GM23338 (cell line): ENCODE results near the gene CHST15. TPM values are rescaled to one million over a fixed set of nuclear protein-coding genes. Genes with fewer than 3 reads are reported as not detected.

Experiments used
- ATAC-seq: fragments of 200-7000 bp; cut with Tn5 transposase; 3 replicates; pipeline ENCODE4 v1.9.1; 2020
- DNase-seq: peaks from one replicate; pipeline ENCODE4 v3.0.0-alpha.2; 2015; ENCODE audit warnings: low spot score
- H2AFZ ChIP-seq: fragments of 200-600 bp; sonication (generic); 2 replicates; pipeline ENCODE4 v1.8.0; 2016; ENCODE audit warnings: antibody characterized with exemption, mild to moderate bottlenecking, moderate library complexity
- H3F3A ChIP-seq: fragments of 200-600 bp; sonication (generic); replicated peaks from 2 replicates; pipeline ENCODE4 v1.8.0; 2017; ENCODE audit warnings: antibody characterized with exemption, mixed run types, low read depth
- H3K27ac ChIP-seq: fragments of 200-600 bp; sonication (generic); 2 replicates; pipeline ENCODE4 v1.6.1; 2016; ENCODE audit warnings: low read depth
- H3K27me3 ChIP-seq: fragments of 200-600 bp; sonication (generic); 2 replicates; pipeline ENCODE4 v1.8.0; 2016; ENCODE audit warnings: mild to moderate bottlenecking, mixed run types, moderate library complexity; ENCODE audit not compliant: insufficient read depth
- H3K36me3 ChIP-seq: fragments of 200-600 bp; sonication (generic); 2 replicates; pipeline ENCODE4 v1.8.0; 2016; ENCODE audit warnings: mild to moderate bottlenecking; ENCODE audit not compliant: insufficient read depth
- H3K4me1 ChIP-seq: fragments of 200-600 bp; sonication (generic); 2 replicates; pipeline ENCODE4 v1.8.0; 2016; ENCODE audit warnings: mild to moderate bottlenecking, moderate library complexity; ENCODE audit not compliant: insufficient read depth
- H3K4me2 ChIP-seq: fragments of 200-600 bp; sonication (generic); 2 replicates; pipeline ENCODE4 v1.7.1; 2017; ENCODE audit warnings: mixed run types
- H3K4me3 ChIP-seq: fragments of 200-600 bp; sonication (generic); 2 replicates; pipeline ENCODE4 v1.6.1; 2016; ENCODE audit warnings: mixed run types
- H3K79me2 ChIP-seq: fragments of 200-600 bp; sonication (generic); replicated peaks from 2 replicates; pipeline ENCODE4 v1.8.0; 2017; ENCODE audit warnings: mild to moderate bottlenecking; ENCODE audit not compliant: insufficient read depth
- H3K9me2 ChIP-seq: fragments of 200-600 bp; sonication (generic); 2 replicates; pipeline ENCODE4 v1.8.0; 2017; ENCODE audit not compliant: insufficient read depth
- H4K20me1 ChIP-seq: fragments of 200-600 bp; sonication (generic); replicated peaks from 2 replicates; pipeline ENCODE4 v1.8.0; 2017; ENCODE audit warnings: mild to moderate bottlenecking; ENCODE audit not compliant: insufficient read depth
- H3K27ac Mint-ChIP-seq: 2 replicates; pipeline ENCODE4 v1.8.0; 2020; ENCODE audit warnings: inconsistent platforms, mild to moderate bottlenecking, moderate library complexity, mixed read lengths
- H3K27me3 Mint-ChIP-seq: 3 replicates; pipeline ENCODE4 v1.8.0; 2022; ENCODE audit warnings: low read depth, mild to moderate bottlenecking, moderate library complexity, mixed read lengths, inconsistent platforms; ENCODE audit not compliant: insufficient read depth, poor library complexity
- H3K36me3 Mint-ChIP-seq: 3 replicates; pipeline ENCODE4 v1.8.0; 2021; ENCODE audit warnings: low read depth, mild to moderate bottlenecking, inconsistent platforms, moderate library complexity, mixed read lengths
- H3K4me1 Mint-ChIP-seq: 3 replicates; pipeline ENCODE4 v1.8.0; 2020; ENCODE audit warnings: mild to moderate bottlenecking, inconsistent platforms, mixed read lengths
- H3K4me3 Mint-ChIP-seq: 3 replicates; pipeline ENCODE4 v1.8.0; 2021; ENCODE audit warnings: moderate library complexity, mild to moderate bottlenecking, inconsistent platforms, mixed read lengths
- H3K9me3 Mint-ChIP-seq: 3 replicates; pipeline ENCODE4 v1.8.0; 2020; ENCODE audit warnings: moderate library complexity, mild to moderate bottlenecking, inconsistent platforms, mixed read lengths
- CREB1 ChIP-seq: fragments of 250-450 bp; sonication (Bioruptor Pico); IDR thresholded peaks from 2 replicates; pipeline ENCODE4 v1.5.0; 2020; ENCODE audit warnings: low read depth, mild to moderate bottlenecking, moderate library complexity
- CTCF ChIP-seq, 2 experiments: fragments of 200-600 bp in 1 of 2; sonication (generic) in 1 of 2; conservative IDR thresholded peaks; 2 replicates each; pipeline versions ENCODE4 v1.5.1 to v1.6.1; 2016 to 2017; ENCODE audit warnings: antibody characterized with exemption in 2 of 2, low read depth in 2 of 2, mild to moderate bottlenecking in 2 of 2, moderate library complexity in 1 of 2
- ETS1 ChIP-seq: IDR thresholded peaks from 2 replicates; pipeline ENCODE4 v1.6.1; 2016; ENCODE audit warnings: antibody characterized with exemption
- EZH2 ChIP-seq: fragments of 200-600 bp; sonication (generic); IDR thresholded peaks from one replicate; pipeline ENCODE4 v1.8.0; 2017; ENCODE audit warnings: antibody characterized with exemption, mild to moderate bottlenecking, low read depth; ENCODE audit not compliant: unreplicated experiment
- JUNB ChIP-seq: IDR thresholded peaks from one replicate; pipeline ENCODE4 v1.6.1; 2016; ENCODE audit warnings: antibody characterized with exemption; ENCODE audit not compliant: unreplicated experiment
- POLR2AphosphoS5 ChIP-seq: IDR thresholded peaks from 2 replicates; pipeline ENCODE4 v1.6.1; 2016; ENCODE audit warnings: antibody characterized with exemption, low read depth
- REST ChIP-seq: IDR thresholded peaks from one replicate; pipeline ENCODE4 v1.6.1; 2018; ENCODE audit warnings: antibody characterized with exemption; ENCODE audit not compliant: unreplicated experiment
- STAT1 ChIP-seq: IDR thresholded peaks from one replicate; pipeline ENCODE4 v1.6.1; 2016; ENCODE audit warnings: antibody characterized with exemption; ENCODE audit not compliant: unreplicated experiment
- ZNF114 ChIP-seq: fragments of 250-450 bp; sonication (Bioruptor Pico); IDR thresholded peaks from 2 replicates; pipeline ENCODE4 v1.5.0; 2020; ENCODE audit warnings: mild to moderate bottlenecking, moderate library complexity
- ZNF331 ChIP-seq: fragments of 250-450 bp; sonication (Bioruptor Pico); IDR thresholded peaks from 2 replicates; pipeline ENCODE4 v1.5.0; 2020; ENCODE audit warnings: low read depth, mild to moderate bottlenecking, moderate library complexity
- polyA plus RNA-seq: library from polyadenylated mRNA; unstranded; fragments of >200 nt; fragmentation: Nextera tagmentation; extraction: Ambion mirVana; gene quantifications from 2 replicates; pipeline ENCODE4 v1.2.1, GENCODE V29; 2016
- total RNA-seq: library from RNA; depleted of rRNA; stranded (reverse); fragments of >200 nt; shearing (Covaris generic); gene quantifications from 2 replicates; pipeline ENCODE4 v1.2.3, GENCODE V29; 2014

The CHST15 gene
- total and polyA plus RNA-seq, 2 experiments from 2014 or later: 2.6 to 11.2 TPM

- TF ChIP-seq ETS1 (no peak), POLR2AphosphoS5 (no peak), EZH2 (no peak), JUNB (no peak), ZNF114 (CRISPR knock-in tag) (no peak), ZNF331 (CRISPR knock-in tag) (no peak), REST (no peak), CREB1 (CRISPR knock-in tag) (no peak), CTCF (conservative IDR thresholded peaks at IDR 0.05; ENCODE audit: low read depth in 2 of 2) (no peak)
These were observed 43.1 kb downstream of the CHST15 start (continued) for GRCh38 chr10:124050021-124051015.

GRCh38 chr10:124049484-124049883 lies 43.9 kb downstream of the CHST15 start:
- Histone ChIP-seq H4K20me1 (no peaks in the 10 kb centered on the region), H3K27ac (no peak overlapping the region), H3K36me3 (no peaks in the 10 kb centered on the region), H3K9me2 (no peaks in the 10 kb centered on the region; the same call in 1 of the 2 replicates), H2AFZ (no peak overlapping the region), H3K4me2 (no peak overlapping the region), H3F3A (no peaks in the 10 kb centered on the region), H3K79me2 (peaks cover 7% of the 10 kb centered on the region; the same call in 1 of the 2 replicates), H3K27me3 (no peaks in the 10 kb centered on the region), H3K4me3 (no peak overlapping the region), H3K4me1 (peaks cover 27% of the 10 kb centered on the region)
- H3K9me3 Mint-ChIP-seq: peaks cover 2% of the 10 kb centered on the region; the same call in 2 of the 3 replicates
- peaks cover 40% of the 10 kb centered on the region for H3K4me1 Mint-ChIP-seq
- no peak for ATAC-seq
- TF ChIP-seq STAT1 (no peak), CREB1 (CRISPR knock-in tag) (no peak)
- H3K36me3 Mint-ChIP-seq: peaks cover 3% of the 10 kb centered on the region
- no peak overlapping the region for H3K4me3 Mint-ChIP-seq
- DNase-seq: no peak
- H3K27me3 Mint-ChIP-seq: peaks cover 15% of the 10 kb centered on the region
- no peak overlapping the region for H3K27ac Mint-ChIP-seq
